GM18873 (cell line): ENCODE results near the gene PDK2.

Source experiments
- ATAC-seq: cut with Tn5 transposase; IDR thresholded peaks from one replicate; pipeline ENCODE4 v1.9.1; 2021; ENCODE audit warnings: mild to moderate bottlenecking, moderate library complexity, moderate number of reproducible peaks; ENCODE audit not compliant: unreplicated experiment, low FRiP score

PDK2 gene

GRCh38 chr17:50146927-50147665, 51.9 kb downstream of the PDK2 start:
- ATAC-seq, result no peak

- no peak for ATAC-seq
Measured at GRCh38 chr17:50147841-50148225, 52.7 kb downstream of the PDK2 start.

- ATAC-seq, result no peak
Measured at GRCh38 chr17:50148226-50149090, 53.3 kb downstream of the PDK2 start.

GRCh38 chr17:50149091-50149416, 53.9 kb downstream of the PDK2 start:
- ATAC-seq, result no peak

- ATAC-seq, result no peak
Measured at GRCh38 chr17:50149417-50150353, 54.5 kb downstream of the PDK2 start.

GRCh38 chr17:50150354-50151040, 55.3 kb downstream of the PDK2 start, which contains the start of gene PPP1R9B:
TSS of gene PPP1R9B (minus strand) at chr17:50150677. CDS start at chr17:50150513, 164 bp downstream.
- ATAC-seq, result no peak

GRCh38 chr17:50151041-50151936, 56.1 kb downstream of the PDK2 start:
- peak; percentile 31 for ATAC-seq

- no peak for ATAC-seq
Measured at GRCh38 chr17:50151937-50152547, 56.9 kb downstream of the PDK2 start.

GRCh38 chr17:50152736-50153135, 57.6 kb downstream of the PDK2 start:
- ATAC-seq, result no peak

- no peak for ATAC-seq
Measured at GRCh38 chr17:50153650-50154575, 58.8 kb downstream of the PDK2 start.

- no peak for ATAC-seq
Measured at GRCh38 chr17:50154604-50155003, 59.5 kb downstream of the PDK2 start.

- ATAC-seq, result no peak
Measured at GRCh38 chr17:50155115-50155819, 60.1 kb downstream of the PDK2 start.

- ATAC-seq, result no peak
Measured at GRCh38 chr17:50157891-50158290, 62.7 kb downstream of the PDK2 start.

- peak; percentile 69 for ATAC-seq
Measured at GRCh38 chr17:50161023-50161910, 66.1 kb downstream of the PDK2 start.
